Liver (tissue), 9 donors: ENCODE results near the gene KLF1. TPM values are rescaled to one million over a fixed set of nuclear protein-coding genes. Genes with fewer than 3 reads are reported as not detected.
"Not testable (repeated sequence)": the region's sequence is repeated elsewhere in the genome, so short reads cannot be mapped to it uniquely, and the experiment has no call there.

ENCODE experiments used
- DNase-seq: peaks from one replicate; pipeline ENCODE4 v3.0.0-alpha.2; 2017; ENCODE audit warnings: low spot score
- H3K27ac ChIP-seq, 2 donors: one replicate each; pipeline ENCODE4 v1.7.0; 2013; ENCODE audit warnings: inconsistent platforms in 2 of 2, low read length in 2 of 2, control low read depth in 1 of 2, low read depth in 1 of 2, mild to moderate bottlenecking in 1 of 2
- H3K27me3 ChIP-seq, 4 donors: one replicate each; pipeline versions ENCODE4 v1.6.1 to v1.7.0; 2013; ENCODE audit warnings: low read length in 3 of 4, inconsistent platforms in 1 of 4, mild to moderate bottlenecking in 1 of 4, moderate library complexity in 1 of 4; ENCODE audit not compliant: control insufficient read depth in 4 of 4, insufficient read depth in 4 of 4
- H3K36me3 ChIP-seq, 4 donors: one replicate each; pipeline versions ENCODE4 v1.6.1 to v1.7.0; 2013; ENCODE audit warnings: low read length in 3 of 4, mild to moderate bottlenecking in 3 of 4, low read depth in 1 of 4, moderate library complexity in 1 of 4; ENCODE audit not compliant: control insufficient read depth in 4 of 4, insufficient read depth in 3 of 4
- H3K4me1 ChIP-seq, 4 donors: one replicate each; pipeline versions ENCODE4 v1.6.1 to v1.7.0; 2013; ENCODE audit warnings: low read length in 3 of 4, mild to moderate bottlenecking in 3 of 4, moderate library complexity in 1 of 4; ENCODE audit not compliant: control insufficient read depth in 4 of 4, insufficient read depth in 4 of 4
- H3K4me3 ChIP-seq, 3 donors: one replicate each; pipeline versions ENCODE4 v1.6.1 to v1.7.0; 2013; ENCODE audit warnings: low read length in 3 of 3, control low read depth in 1 of 3, low read depth in 1 of 3, mild to moderate bottlenecking in 1 of 3
- H3K9ac ChIP-seq, 2 donors: one replicate each; pipeline ENCODE4 v1.7.0; 2013; ENCODE audit warnings: low read length in 2 of 2, mild to moderate bottlenecking in 2 of 2, moderate library complexity in 2 of 2, control low read depth in 1 of 2, low read depth in 1 of 2
- H3K9me3 ChIP-seq, 4 donors: one replicate each; pipeline versions ENCODE4 v1.6.1 to v1.7.0; 2013; ENCODE audit warnings: low read length in 3 of 4; ENCODE audit not compliant: control insufficient read depth in 4 of 4
- EGR1 ChIP-seq, 2 donors: IDR thresholded peaks; 2 replicates each; pipeline ENCODE4 v1.6.1; 2016 to 2018; ENCODE audit warnings: antibody characterized with exemption in 2 of 2, low read depth in 2 of 2
- FOXA1 ChIP-seq: IDR thresholded peaks from 2 replicates; pipeline ENCODE4 v1.6.1; 2016; ENCODE audit warnings: antibody characterized with exemption
- GABPA ChIP-seq, 2 donors: IDR thresholded peaks in 1 of 2; conservative IDR thresholded peaks in 1 of 2; 2 replicates each; pipeline ENCODE4 v1.6.1; 2016; ENCODE audit warnings: antibody characterized with exemption in 2 of 2, mild to moderate bottlenecking in 1 of 2, moderate library complexity in 1 of 2
- HNF4A ChIP-seq, 2 donors: conservative IDR thresholded peaks; 2 replicates each; pipeline ENCODE4 v1.6.1; 2016; ENCODE audit warnings: antibody characterized with exemption in 2 of 2, mild to moderate bottlenecking in 2 of 2
- HNF4G ChIP-seq: IDR thresholded peaks from 2 replicates; pipeline ENCODE4 v1.6.1; 2016; ENCODE audit warnings: antibody characterized with exemption
- JUND ChIP-seq, 2 donors: IDR thresholded peaks; 2 replicates each; pipeline ENCODE4 v1.6.1; 2016; ENCODE audit warnings: antibody characterized with exemption in 2 of 2
- RAD21 ChIP-seq, 2 donors: IDR thresholded peaks; 2 replicates each; pipeline ENCODE4 v1.6.1; 2016; ENCODE audit warnings: antibody characterized with exemption in 2 of 2, mild to moderate bottlenecking in 2 of 2
- RXRA ChIP-seq, 2 donors: IDR thresholded peaks; 2 replicates each; pipeline ENCODE4 v1.6.1; 2017 to 2018; ENCODE audit warnings: antibody characterized with exemption in 2 of 2, mild to moderate bottlenecking in 1 of 2
- SP1 ChIP-seq: IDR thresholded peaks from 2 replicates; pipeline ENCODE4 v1.6.1; 2018; ENCODE audit warnings: antibody characterized with exemption, mild to moderate bottlenecking
- TAF1 ChIP-seq: conservative IDR thresholded peaks from 2 replicates; pipeline ENCODE4 v1.6.1; 2016; ENCODE audit warnings: antibody characterized with exemption, mild to moderate bottlenecking
- YY1 ChIP-seq: IDR thresholded peaks from 2 replicates; pipeline ENCODE4 v1.6.1; 2016; ENCODE audit warnings: antibody characterized with exemption, mild to moderate bottlenecking
- WGBS: extraction: QIAGEN DNeasy Blood & Tissue Kit; methylation state at CpG from one replicate; pipeline ENCODE4 v1.1.7; 2013; 5-methylcytosine and 5-hydroxymethylcytosine counted together
- polyA plus RNA-seq, 2 donors: library from polyadenylated mRNA; stranded (reverse) in 1 of 2; unstranded in 1 of 2; fragments of 200-250 nt in 1 of 2; fragments of >200 nt in 1 of 2; fragmentation: Nextera tagmentation in 1 of 2; extraction: Ambion mirVana in 1 of 2; gene quantifications; one replicate each; pipeline versions ENCODE4 v1.2.1 to v1.2.3, GENCODE V29; 2013 to 2015
- total RNA-seq, 2 donors: library from RNA; depleted of rRNA; stranded (reverse); fragments of >200 nt; gene quantifications; one replicate each; pipeline ENCODE4 v1.2.3, GENCODE V29; 2014
- TF ChIP-seq, protein P1 (sequence below): IDR thresholded peaks from 2 replicates; pipeline ENCODE4 v1.6.1; 2016; ENCODE audit warnings: antibody characterized with exemption
- TF ChIP-seq, protein P2 (sequence below): IDR thresholded peaks from 2 replicates; pipeline ENCODE4 v1.6.1; 2016; ENCODE audit warnings: antibody characterized with exemption, mild to moderate bottlenecking
- TF ChIP-seq, protein P3 (sequence below): IDR thresholded peaks from 2 replicates; pipeline ENCODE4 v1.6.1; 2016; ENCODE audit warnings: antibody characterized with exemption
- TF ChIP-seq, protein P4 (sequence below): fragments of 150-350 bp; IDR thresholded peaks from 2 replicates; pipeline ENCODE4 v1.5.1; 2017; ENCODE audit warnings: improper control_type of control experiment, low read depth, low read length; ENCODE audit not compliant: missing input control
- TF ChIP-seq, protein P5 (sequence below): IDR thresholded peaks from 2 replicates; pipeline ENCODE4 v1.6.1; 2016; ENCODE audit warnings: antibody characterized with exemption
- donor health status: healthy.
- donor health status: healthy.
- donor health status: healthy.
- donor health status: healthy.
- donor health status: healthy.

The KLF1 gene
- total and polyA plus RNA-seq, 4 donors, result 234 TPM; not detected in 3

DNA sequence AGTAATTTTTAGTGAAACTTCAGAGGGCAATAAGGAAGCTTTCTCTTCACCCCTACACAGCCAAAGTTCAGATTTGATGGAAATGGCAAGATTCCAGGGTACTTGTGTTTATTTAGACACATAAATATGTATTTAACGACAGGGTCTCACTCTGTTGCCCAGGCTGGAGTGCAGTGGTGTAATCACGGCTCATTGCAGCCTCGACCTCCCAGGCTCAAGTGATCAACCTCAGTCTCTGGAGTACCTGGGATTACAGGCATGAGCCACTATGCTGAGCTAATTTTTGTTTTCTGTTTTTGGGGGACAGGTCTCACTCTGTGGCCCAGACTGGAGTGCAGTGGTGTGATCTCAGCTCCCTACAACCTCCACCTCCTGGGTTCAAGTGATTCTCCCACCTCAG is 34.0 kb upstream of the KLF1 start:
- Histone ChIP-seq H3K4me1 (peaks cover 0 to 5% (median 3%) of the 10 kb centered on the region in 4 donors), H3K4me3 (no peak overlapping the region), H3K36me3 (peaks cover 19 to 32% (median 25%) of the 10 kb centered on the region in 4 donors), H3K9me3 (no peaks in the 10 kb centered on the region), H3K27me3 (no peaks in the 10 kb centered on the region), H3K9ac (no peak overlapping the region), H3K27ac (no peak overlapping the region)
- 50% methylated on average over 3 of the region's 3 CpGs for WGBS
- DNase-seq, result no peak
- TF ChIP-seq, protein P1, sequence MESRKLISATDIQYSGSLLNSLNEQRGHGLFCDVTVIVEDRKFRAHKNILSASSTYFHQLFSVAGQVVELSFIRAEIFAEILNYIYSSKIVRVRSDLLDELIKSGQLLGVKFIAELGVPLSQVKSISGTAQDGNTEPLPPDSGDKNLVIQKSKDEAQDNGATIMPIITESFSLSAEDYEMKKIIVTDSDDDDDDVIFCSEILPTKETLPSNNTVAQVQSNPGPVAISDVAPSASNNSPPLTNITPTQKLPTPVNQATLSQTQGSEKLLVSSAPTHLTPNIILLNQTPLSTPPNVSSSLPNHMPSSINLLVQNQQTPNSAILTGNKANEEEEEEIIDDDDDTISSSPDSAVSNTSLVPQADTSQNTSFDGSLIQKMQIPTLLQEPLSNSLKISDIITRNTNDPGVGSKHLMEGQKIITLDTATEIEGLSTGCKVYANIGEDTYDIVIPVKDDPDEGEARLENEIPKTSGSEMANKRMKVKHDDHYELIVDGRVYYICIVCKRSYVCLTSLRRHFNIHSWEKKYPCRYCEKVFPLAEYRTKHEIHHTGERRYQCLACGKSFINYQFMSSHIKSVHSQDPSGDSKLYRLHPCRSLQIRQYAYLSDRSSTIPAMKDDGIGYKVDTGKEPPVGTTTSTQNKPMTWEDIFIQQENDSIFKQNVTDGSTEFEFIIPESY, result no peak
- TF ChIP-seq HNF4A (conservative IDR thresholded peaks at IDR 0.05), result no peak

DNA sequence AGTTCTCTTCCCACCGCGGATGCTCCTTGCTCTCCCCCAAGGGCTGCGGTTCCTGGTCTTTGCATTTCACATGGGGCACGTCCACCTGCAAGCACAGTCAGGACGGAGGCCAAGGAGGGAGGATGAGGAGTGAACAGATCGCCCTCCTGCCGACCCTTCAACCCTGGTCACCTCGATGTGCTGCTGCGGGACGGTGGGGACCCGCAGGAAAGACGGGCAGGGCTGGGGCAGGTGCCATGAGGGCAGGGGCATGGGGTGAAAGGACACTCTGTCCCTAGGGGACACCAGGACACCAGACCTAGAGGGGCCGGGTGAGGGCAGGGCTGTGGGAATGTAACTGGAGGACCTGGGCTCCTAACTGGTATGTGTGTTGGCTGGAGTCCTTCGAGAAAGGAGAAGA is 31.3 kb upstream of the KLF1 start:
- no peak for TF ChIP-seq HNF4A (conservative IDR thresholded peaks at IDR 0.05)
- TF ChIP-seq RXRA (IDR thresholded peaks at IDR 0.05), result no peak
- TF ChIP-seq FOXA1, result no peak
- no peak for TF ChIP-seq HNF4G
- TF ChIP-seq, protein P1, result no peak
- TF ChIP-seq, protein P2, sequence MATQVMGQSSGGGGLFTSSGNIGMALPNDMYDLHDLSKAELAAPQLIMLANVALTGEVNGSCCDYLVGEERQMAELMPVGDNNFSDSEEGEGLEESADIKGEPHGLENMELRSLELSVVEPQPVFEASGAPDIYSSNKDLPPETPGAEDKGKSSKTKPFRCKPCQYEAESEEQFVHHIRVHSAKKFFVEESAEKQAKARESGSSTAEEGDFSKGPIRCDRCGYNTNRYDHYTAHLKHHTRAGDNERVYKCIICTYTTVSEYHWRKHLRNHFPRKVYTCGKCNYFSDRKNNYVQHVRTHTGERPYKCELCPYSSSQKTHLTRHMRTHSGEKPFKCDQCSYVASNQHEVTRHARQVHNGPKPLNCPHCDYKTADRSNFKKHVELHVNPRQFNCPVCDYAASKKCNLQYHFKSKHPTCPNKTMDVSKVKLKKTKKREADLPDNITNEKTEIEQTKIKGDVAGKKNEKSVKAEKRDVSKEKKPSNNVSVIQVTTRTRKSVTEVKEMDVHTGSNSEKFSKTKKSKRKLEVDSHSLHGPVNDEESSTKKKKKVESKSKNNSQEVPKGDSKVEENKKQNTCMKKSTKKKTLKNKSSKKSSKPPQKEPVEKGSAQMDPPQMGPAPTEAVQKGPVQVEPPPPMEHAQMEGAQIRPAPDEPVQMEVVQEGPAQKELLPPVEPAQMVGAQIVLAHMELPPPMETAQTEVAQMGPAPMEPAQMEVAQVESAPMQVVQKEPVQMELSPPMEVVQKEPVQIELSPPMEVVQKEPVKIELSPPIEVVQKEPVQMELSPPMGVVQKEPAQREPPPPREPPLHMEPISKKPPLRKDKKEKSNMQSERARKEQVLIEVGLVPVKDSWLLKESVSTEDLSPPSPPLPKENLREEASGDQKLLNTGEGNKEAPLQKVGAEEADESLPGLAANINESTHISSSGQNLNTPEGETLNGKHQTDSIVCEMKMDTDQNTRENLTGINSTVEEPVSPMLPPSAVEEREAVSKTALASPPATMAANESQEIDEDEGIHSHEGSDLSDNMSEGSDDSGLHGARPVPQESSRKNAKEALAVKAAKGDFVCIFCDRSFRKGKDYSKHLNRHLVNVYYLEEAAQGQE, result no peak
- TF ChIP-seq, protein P3, sequence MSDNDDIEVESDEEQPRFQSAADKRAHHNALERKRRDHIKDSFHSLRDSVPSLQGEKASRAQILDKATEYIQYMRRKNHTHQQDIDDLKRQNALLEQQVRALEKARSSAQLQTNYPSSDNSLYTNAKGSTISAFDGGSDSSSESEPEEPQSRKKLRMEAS, result no peak
- no peak for TF ChIP-seq RAD21 (IDR thresholded peaks at IDR 0.05)
- TF ChIP-seq EGR1 (IDR thresholded peaks at IDR 0.05; ENCODE audit: low read depth in 2 of 2), result no peak
- TF ChIP-seq, protein P4, sequence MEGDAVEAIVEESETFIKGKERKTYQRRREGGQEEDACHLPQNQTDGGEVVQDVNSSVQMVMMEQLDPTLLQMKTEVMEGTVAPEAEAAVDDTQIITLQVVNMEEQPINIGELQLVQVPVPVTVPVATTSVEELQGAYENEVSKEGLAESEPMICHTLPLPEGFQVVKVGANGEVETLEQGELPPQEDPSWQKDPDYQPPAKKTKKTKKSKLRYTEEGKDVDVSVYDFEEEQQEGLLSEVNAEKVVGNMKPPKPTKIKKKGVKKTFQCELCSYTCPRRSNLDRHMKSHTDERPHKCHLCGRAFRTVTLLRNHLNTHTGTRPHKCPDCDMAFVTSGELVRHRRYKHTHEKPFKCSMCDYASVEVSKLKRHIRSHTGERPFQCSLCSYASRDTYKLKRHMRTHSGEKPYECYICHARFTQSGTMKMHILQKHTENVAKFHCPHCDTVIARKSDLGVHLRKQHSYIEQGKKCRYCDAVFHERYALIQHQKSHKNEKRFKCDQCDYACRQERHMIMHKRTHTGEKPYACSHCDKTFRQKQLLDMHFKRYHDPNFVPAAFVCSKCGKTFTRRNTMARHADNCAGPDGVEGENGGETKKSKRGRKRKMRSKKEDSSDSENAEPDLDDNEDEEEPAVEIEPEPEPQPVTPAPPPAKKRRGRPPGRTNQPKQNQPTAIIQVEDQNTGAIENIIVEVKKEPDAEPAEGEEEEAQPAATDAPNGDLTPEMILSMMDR, result no peak
- TF ChIP-seq SP1, result no peak
- TF ChIP-seq JUND (IDR thresholded peaks at IDR 0.05), result no peak
- TF ChIP-seq YY1, result no peak
- TF ChIP-seq GABPA (IDR thresholded peaks at IDR 0.05 in 1 of 2, conservative IDR thresholded peaks at IDR 0.05 in 1 of 2), result no peak
- TF ChIP-seq TAF1, result no peak
- TF ChIP-seq, protein P5, sequence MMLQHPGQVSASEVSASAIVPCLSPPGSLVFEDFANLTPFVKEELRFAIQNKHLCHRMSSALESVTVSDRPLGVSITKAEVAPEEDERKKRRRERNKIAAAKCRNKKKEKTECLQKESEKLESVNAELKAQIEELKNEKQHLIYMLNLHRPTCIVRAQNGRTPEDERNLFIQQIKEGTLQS, result no peak
- H3K4me1 ChIP-seq, result peaks cover 0 to 6% (median 4%) of the 10 kb centered on the region in 4 donors
- peaks cover 5 to 11% (median 7%) of the 10 kb centered on the region in 4 donors for H3K36me3 ChIP-seq
- H3K27ac ChIP-seq, result no peak overlapping the region
- H3K9me3 ChIP-seq, result no peaks in the 10 kb centered on the region
- WGBS, result 96% methylated on average over 14 of the region's 14 CpGs
- H3K27me3 ChIP-seq, result no peaks in the 10 kb centered on the region
- no peak for DNase-seq
- no peak overlapping the region for H3K9ac ChIP-seq
- no peak overlapping the region for H3K4me3 ChIP-seq

DNA sequence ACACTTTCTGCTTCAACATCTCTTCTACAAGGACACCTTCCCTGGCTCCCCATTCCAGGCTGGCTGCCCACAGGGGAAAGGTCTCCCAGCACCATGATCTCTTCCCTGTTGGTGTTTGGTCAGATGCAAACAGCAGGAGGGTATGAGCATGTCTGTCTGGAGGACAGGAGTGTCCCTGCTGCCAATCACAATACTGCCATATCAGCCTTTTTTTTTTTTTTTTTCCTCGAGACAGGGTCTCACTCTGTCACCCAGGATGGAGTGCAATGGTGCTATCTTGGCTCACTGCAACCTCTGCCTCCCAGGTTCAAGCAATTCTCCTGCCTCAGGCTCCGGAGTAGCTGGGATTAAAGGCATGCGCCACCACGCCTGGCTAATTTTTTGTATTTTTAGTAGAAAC is 28.9 kb upstream of the KLF1 start:
- not testable (repeated sequence) for H3K9ac ChIP-seq, H3K4me1 ChIP-seq, H3K36me3 ChIP-seq, H3K27me3 ChIP-seq, H3K9me3 ChIP-seq, DNase-seq, H3K4me3 ChIP-seq, H3K27ac ChIP-seq
- WGBS, result 88% methylated on average over 4 of the region's 4 CpGs
